IMR-90 (cell line): ENCODE data around the gene FAM180A.

Experiments
- BHLHE40 ChIP-seq: fragments of 150-350 bp; IDR thresholded peaks from 2 replicates; pipeline ENCODE4 v1.6.1; 2016; ENCODE audit warnings: mild to moderate bottlenecking, low read depth, low read length
- CEBPB ChIP-seq: IDR thresholded peaks from 2 replicates; pipeline ENCODE4 v1.6.1; 2012; ENCODE audit warnings: low read depth, low read length, improper control_type of control experiment
- CHD1 ChIP-seq: IDR thresholded peaks from 2 replicates; pipeline ENCODE4 v1.6.1; 2012; ENCODE audit warnings: low read depth, low read length, improper control_type of control experiment
- CTCF ChIP-seq: conservative IDR thresholded peaks from 2 replicates; pipeline ENCODE4 v1.5.1; 2012; ENCODE audit warnings: mild to moderate bottlenecking, low read depth, low read length, improper control_type of control experiment
- ELK1 ChIP-seq: fragments of 150-350 bp; IDR thresholded peaks from 2 replicates; pipeline ENCODE4 v1.6.1; 2016; ENCODE audit warnings: low read depth, mild to moderate bottlenecking, low read length, moderate library complexity, borderline replicate concordance
- FOS ChIP-seq: fragments of 150-350 bp; IDR thresholded peaks from 2 replicates; pipeline ENCODE4 v1.6.1; 2016; ENCODE audit warnings: low read depth, low read length
- MAFK ChIP-seq: IDR thresholded peaks from 2 replicates; pipeline ENCODE4 v1.6.1; 2012; ENCODE audit warnings: low read depth, low read length, improper control_type of control experiment
- NFE2L2 ChIP-seq: fragments of 150-350 bp; IDR thresholded peaks from 2 replicates; pipeline ENCODE4 v1.6.1; 2016; ENCODE audit warnings: low read depth, mild to moderate bottlenecking, low read length
- POLR2A ChIP-seq: IDR thresholded peaks from 2 replicates; pipeline ENCODE4 v1.6.1; 2012; ENCODE audit warnings: mild to moderate bottlenecking, low read depth, low read length
- RAD21 ChIP-seq: IDR thresholded peaks from 2 replicates; pipeline ENCODE4 v1.6.1; 2012; ENCODE audit warnings: low read length, improper control_type of control experiment
- RCOR1 ChIP-seq: IDR thresholded peaks from 2 replicates; pipeline ENCODE4 v1.6.1; 2012; ENCODE audit warnings: mild to moderate bottlenecking, low read length, improper control_type of control experiment; ENCODE audit not compliant: insufficient replicate concordance
- RFX5 ChIP-seq: IDR thresholded peaks from 2 replicates; pipeline ENCODE4 v1.8.0; 2012; ENCODE audit warnings: low read depth, mild to moderate bottlenecking, low read length, moderate library complexity
- SMC3 ChIP-seq: fragments of 150-350 bp; IDR thresholded peaks from 2 replicates; pipeline ENCODE4 v1.6.1; 2016; ENCODE audit warnings: low read depth, mild to moderate bottlenecking, antibody characterized with exemption, low read length, moderate library complexity
- USF2 ChIP-seq: fragments of 150-350 bp; IDR thresholded peaks from 2 replicates; pipeline ENCODE4 v1.6.1; 2017; ENCODE audit warnings: mild to moderate bottlenecking, antibody characterized with exemption, low read length, low read depth

DNA sequence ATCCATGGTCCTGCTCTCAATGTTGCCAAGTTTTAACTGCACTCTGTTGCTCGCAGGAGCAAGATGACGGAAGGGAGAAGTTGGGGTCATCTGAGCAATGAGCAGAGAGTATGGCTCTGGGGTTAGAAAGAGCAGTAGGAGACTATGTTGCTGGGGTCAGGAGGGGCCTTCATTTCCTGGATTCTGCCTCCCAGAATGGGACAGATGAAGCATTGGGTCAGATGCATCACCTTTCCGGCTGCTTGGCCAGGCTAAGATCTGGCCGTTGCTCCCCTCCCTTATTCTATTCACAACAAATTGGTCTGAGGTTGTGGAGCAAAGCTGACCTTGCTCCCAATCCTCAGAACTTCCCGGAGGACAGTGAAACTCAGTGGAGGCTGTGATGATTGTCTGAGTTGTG is 63.9 kb downstream of the FAM180A start:
- TF ChIP-seq CTCF (no peak), BHLHE40 (no peak), POLR2A (no peak), SMC3 (no peak), CEBPB (no peak), CHD1 (no peak), FOS (no peak), ELK1 (no peak), RFX5 (no peak), RAD21 (no peak), USF2 (no peak), NFE2L2 (no peak), RCOR1 (no peak), MAFK (no peak)
